H9 (cell line): ENCODE results near the gene UMAD1. TPM values are rescaled to one million over a fixed set of nuclear protein-coding genes. Genes with fewer than 3 reads are reported as not detected.

ENCODE experiments used
- DNase-seq: peaks from one replicate; pipeline ENCODE4 v3.0.0-alpha.2; 2017
- H2AFZ ChIP-seq: one replicate; pipeline ENCODE4 v1.6.1; 2013; ENCODE audit warnings: mild to moderate bottlenecking, low read length, control low read depth, moderate library complexity
- H2AK5ac ChIP-seq: 2 replicates; pipeline ENCODE4 v1.6.1; 2013; ENCODE audit warnings: low read length, control low read depth, mixed read lengths; ENCODE audit not compliant: insufficient read length
- H2BK120ac ChIP-seq: one replicate; pipeline ENCODE4 v1.6.1; 2013; ENCODE audit warnings: low read depth, mild to moderate bottlenecking, low read length, control low read depth, inconsistent platforms; ENCODE audit not compliant: poor library complexity, severe bottlenecking
- H2BK12ac ChIP-seq: 2 replicates; pipeline ENCODE4 v1.6.1; 2013; ENCODE audit warnings: low read length, control low read depth, mixed read lengths, low read depth; ENCODE audit not compliant: insufficient read length
- H2BK15ac ChIP-seq: 2 replicates; pipeline ENCODE4 v1.6.1; 2013; ENCODE audit warnings: low read depth, low read length, control low read depth
- H2BK20ac ChIP-seq: one replicate; pipeline ENCODE4 v1.6.1; 2013; ENCODE audit warnings: low read depth, mild to moderate bottlenecking, low read length, control low read depth, inconsistent platforms; ENCODE audit not compliant: poor library complexity, severe bottlenecking
- H2BK5ac ChIP-seq: 2 replicates; pipeline ENCODE4 v1.6.1; 2013; ENCODE audit warnings: low read length, control low read depth, mixed read lengths; ENCODE audit not compliant: insufficient read length
- H3K14ac ChIP-seq: 2 replicates; pipeline ENCODE4 v1.6.1; 2013; ENCODE audit warnings: low read length, control low read depth; ENCODE audit not compliant: insufficient read depth
- H3K18ac ChIP-seq: 2 replicates; pipeline ENCODE4 v1.6.1; 2013; ENCODE audit warnings: low read depth, mild to moderate bottlenecking, mixed read lengths, low read length, control low read depth; ENCODE audit not compliant: insufficient read length
- H3K23ac ChIP-seq: 2 replicates; pipeline ENCODE4 v1.6.1; 2013; ENCODE audit warnings: low read length, control low read depth, mixed read lengths, low read depth; ENCODE audit not compliant: insufficient read length
- H3K23me2 ChIP-seq: 2 replicates; pipeline ENCODE4 v1.6.1; 2013; ENCODE audit warnings: low read depth, mild to moderate bottlenecking, mixed read lengths, low read length, control low read depth; ENCODE audit not compliant: insufficient read length, poor library complexity, severe bottlenecking
- H3K27ac ChIP-seq: 2 replicates; pipeline ENCODE4 v1.5.1; 2013; ENCODE audit warnings: low read length, control low read depth, mixed read lengths, low read depth; ENCODE audit not compliant: insufficient read length
- H3K27me3 ChIP-seq: 2 replicates; pipeline ENCODE4 v1.6.1; 2013; ENCODE audit warnings: low read length, control low read depth, inconsistent platforms; ENCODE audit not compliant: insufficient read depth
- H3K4ac ChIP-seq: 2 replicates; pipeline ENCODE4 v1.6.1; 2013; ENCODE audit warnings: low read depth, mild to moderate bottlenecking, control low read depth, inconsistent platforms, low read length, moderate library complexity
- H3K4me1 ChIP-seq: 2 replicates; pipeline ENCODE4 v1.6.1; 2013; ENCODE audit warnings: low read length, control low read depth, inconsistent platforms; ENCODE audit not compliant: insufficient read depth
- H3K4me2 ChIP-seq: 2 replicates; pipeline ENCODE4 v1.6.1; 2013; ENCODE audit warnings: low read length, control low read depth, mixed read lengths; ENCODE audit not compliant: insufficient read length, insufficient read depth
- H3K56ac ChIP-seq: 2 replicates; pipeline ENCODE4 v1.6.1; 2013; ENCODE audit warnings: low read depth, mild to moderate bottlenecking, mixed read lengths, low read length, control low read depth; ENCODE audit not compliant: insufficient read length
- H3K79me1 ChIP-seq: 2 replicates; pipeline ENCODE4 v1.6.1; 2013; ENCODE audit warnings: low read depth, mild to moderate bottlenecking, moderate library complexity, low read length, control low read depth, inconsistent platforms; ENCODE audit not compliant: insufficient read depth, poor library complexity, severe bottlenecking
- H3K79me2 ChIP-seq: 2 replicates; pipeline ENCODE4 v1.6.1; 2013; ENCODE audit warnings: low read length, control low read depth, inconsistent platforms; ENCODE audit not compliant: insufficient read depth
- H3K9ac ChIP-seq: 2 replicates; pipeline ENCODE4 v1.6.1; 2013; ENCODE audit warnings: low read length, control low read depth, mixed read lengths; ENCODE audit not compliant: insufficient read length; ENCODE audit errors: extremely low read depth
- H3K9me3 ChIP-seq: one replicate; pipeline ENCODE4 v1.6.1; 2013; ENCODE audit warnings: low read depth, low read length, inconsistent platforms; ENCODE audit not compliant: control insufficient read depth
- H3T11ph ChIP-seq: one replicate; pipeline ENCODE4 v1.6.1; 2013; ENCODE audit warnings: mild to moderate bottlenecking, low read length, control low read depth, inconsistent platforms
- H4K20me1 ChIP-seq: one replicate; pipeline ENCODE4 v1.6.1; 2013; ENCODE audit not compliant: control insufficient read depth, insufficient read length, insufficient read depth
- H4K5ac ChIP-seq: 2 replicates; pipeline ENCODE4 v1.6.1; 2013; ENCODE audit warnings: low read depth, mild to moderate bottlenecking, mixed read lengths, low read length, control low read depth; ENCODE audit not compliant: insufficient read length
- H4K8ac ChIP-seq: replicated peaks from 2 replicates; pipeline ENCODE4 v1.6.1; 2013; ENCODE audit warnings: low read length, control low read depth, mixed read lengths, low read depth; ENCODE audit not compliant: insufficient read length
- H4K91ac ChIP-seq: 2 replicates; pipeline ENCODE4 v1.6.1; 2013; ENCODE audit warnings: low read depth, mild to moderate bottlenecking, moderate library complexity, mixed read lengths, low read length, control low read depth; ENCODE audit not compliant: insufficient read length
- H3K27ac Mint-ChIP-seq, 3 experiments: 2 replicates in 2 of 3; 3 replicates in 1 of 3; pipeline ENCODE4 v1.8.0; 2020 to 2021; ENCODE audit warnings: mixed read lengths in 3 of 3, mild to moderate bottlenecking in 1 of 3, moderate library complexity in 1 of 3
- H3K27me3 Mint-ChIP-seq: 2 replicates; pipeline ENCODE4 v1.8.0; 2021; ENCODE audit warnings: low read depth, mild to moderate bottlenecking, moderate library complexity, mixed read lengths
- H3K36me3 Mint-ChIP-seq, 3 experiments: 2 replicates in 2 of 3; 3 replicates in 1 of 3; pipeline ENCODE4 v1.8.0; 2020 to 2021; ENCODE audit warnings: low read depth in 3 of 3, mixed read lengths in 3 of 3; ENCODE audit not compliant: insufficient read depth in 1 of 3
- H3K4me1 Mint-ChIP-seq, 2 experiments: 2 replicates each; pipeline ENCODE4 v1.8.0; 2020; ENCODE audit warnings: mixed read lengths in 2 of 2
- H3K4me3 Mint-ChIP-seq, 2 experiments: 2 replicates in 1 of 2; 3 replicates in 1 of 2; pipeline ENCODE4 v1.8.0; 2020 to 2021; ENCODE audit warnings: mild to moderate bottlenecking in 2 of 2, mixed read lengths in 2 of 2, moderate library complexity in 1 of 2
- H3K9me3 Mint-ChIP-seq, 2 experiments: 2 replicates in 1 of 2; 3 replicates in 1 of 2; pipeline ENCODE4 v1.8.0; 2020; ENCODE audit warnings: mild to moderate bottlenecking in 2 of 2, mixed read lengths in 2 of 2, moderate library complexity in 1 of 2
- WGBS: extraction: QIAGEN DNeasy Blood & Tissue Kit; methylation state at CpG from one replicate; pipeline ENCODE4 v1.1.7; 2013; ENCODE audit warnings: missing lambda C conversion rate, low lambda C conversion rate, mixed read lengths; ENCODE audit not compliant: insufficient read length; ENCODE audit errors: extremely low coverage; 5-methylcytosine and 5-hydroxymethylcytosine counted together
- total RNA-seq: library from RNA; stranded (reverse); gene quantifications from 2 replicates; pipeline ENCODE4 v1.2.1, GENCODE V29; 2021
- TF ChIP-seq, protein P1 (sequence below): fragments of 200-600 bp; sonication (generic); conservative IDR thresholded peaks from 3 replicates; pipeline ENCODE4 v1.8.0; 2021; ENCODE audit warnings: antibody characterized with exemption, mild to moderate bottlenecking

UMAD1 gene
- total RNA-seq, 1 experiment from 2014 or later, result 8.9 TPM

DNA sequence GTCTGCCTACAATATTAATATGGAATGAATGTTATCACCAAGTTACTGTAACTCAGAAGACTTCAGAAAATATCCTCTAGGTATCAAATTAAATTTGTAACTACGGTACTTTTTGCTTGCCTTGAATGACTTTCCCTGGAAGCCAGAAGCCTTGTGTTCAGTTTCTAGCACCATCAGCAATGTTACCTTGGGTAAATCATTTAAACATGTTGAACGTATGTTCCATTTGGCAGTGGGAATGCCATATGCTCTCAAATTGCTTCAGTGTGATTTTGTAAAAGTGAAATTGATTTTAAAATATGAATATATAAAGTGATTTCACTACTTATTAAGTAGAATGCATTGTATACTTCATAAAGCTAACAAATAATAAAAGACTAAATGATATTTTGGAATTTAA, 66.7 kb downstream of the UMAD1 start:
- Histone ChIP-seq H3K27me3 (no peaks in the 10 kb centered on the region), H3K18ac (no peak overlapping the region), H4K8ac (no peak overlapping the region), H3K79me2 (no peaks in the 10 kb centered on the region), H3K9me3 (no peaks in the 10 kb centered on the region), H4K91ac (no peak overlapping the region), H2BK12ac (no peak overlapping the region), H3K4ac (no peak overlapping the region), H3K9ac (no peak overlapping the region), H2AK5ac (no peak overlapping the region), H3K14ac (no peak overlapping the region), H3K56ac (no peak overlapping the region), H4K20me1 (no peaks in the 10 kb centered on the region), H2AFZ (no peak overlapping the region), H3K23me2 (no peaks in the 10 kb centered on the region), H2BK20ac (no peak overlapping the region), H2BK5ac (no peak overlapping the region), H2BK120ac (no peak overlapping the region), H3T11ph (no peak overlapping the region), H3K23ac (no peak overlapping the region), H3K4me2 (no peak overlapping the region), H3K79me1 (no peaks in the 10 kb centered on the region), H3K27ac (no peak overlapping the region), H4K5ac (no peak overlapping the region), H3K4me1 (peaks cover 2% of the 10 kb centered on the region; the same call in 1 of the 2 replicates), H2BK15ac (no peak overlapping the region)
- H3K27ac Mint-ChIP-seq, result no peak overlapping the region; a peak in 1 of 7 replicates
- H3K4me1 Mint-ChIP-seq, result peaks cover 50 to 52% of the 10 kb centered on the region in 2 experiments
- no peaks in the 10 kb centered on the region for H3K9me3 Mint-ChIP-seq
- WGBS, result no CpG with 5 or more reads among the region's 2 CpGs
- no peak for DNase-seq
- H3K36me3 Mint-ChIP-seq, result no peaks in the 10 kb centered on the region; a peak in 1 of 7 replicates
- H3K4me3 Mint-ChIP-seq, result no peak overlapping the region
- TF ChIP-seq, protein P1, sequence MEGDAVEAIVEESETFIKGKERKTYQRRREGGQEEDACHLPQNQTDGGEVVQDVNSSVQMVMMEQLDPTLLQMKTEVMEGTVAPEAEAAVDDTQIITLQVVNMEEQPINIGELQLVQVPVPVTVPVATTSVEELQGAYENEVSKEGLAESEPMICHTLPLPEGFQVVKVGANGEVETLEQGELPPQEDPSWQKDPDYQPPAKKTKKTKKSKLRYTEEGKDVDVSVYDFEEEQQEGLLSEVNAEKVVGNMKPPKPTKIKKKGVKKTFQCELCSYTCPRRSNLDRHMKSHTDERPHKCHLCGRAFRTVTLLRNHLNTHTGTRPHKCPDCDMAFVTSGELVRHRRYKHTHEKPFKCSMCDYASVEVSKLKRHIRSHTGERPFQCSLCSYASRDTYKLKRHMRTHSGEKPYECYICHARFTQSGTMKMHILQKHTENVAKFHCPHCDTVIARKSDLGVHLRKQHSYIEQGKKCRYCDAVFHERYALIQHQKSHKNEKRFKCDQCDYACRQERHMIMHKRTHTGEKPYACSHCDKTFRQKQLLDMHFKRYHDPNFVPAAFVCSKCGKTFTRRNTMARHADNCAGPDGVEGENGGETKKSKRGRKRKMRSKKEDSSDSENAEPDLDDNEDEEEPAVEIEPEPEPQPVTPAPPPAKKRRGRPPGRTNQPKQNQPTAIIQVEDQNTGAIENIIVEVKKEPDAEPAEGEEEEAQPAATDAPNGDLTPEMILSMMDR, result no peak
- H3K27me3 Mint-ChIP-seq, result no peaks in the 10 kb centered on the region
